A549 (cell line): ENCODE measurements around the gene PUM1. TPM values are rescaled to one million over a fixed set of nuclear protein-coding genes. Genes with fewer than 3 reads are reported as not detected.

Source experiments
- ATAC-seq, 2 experiments: fragments of 200-7000 bp in 1 of 2; fragments of >200 bp in 1 of 2; cut with Nextera tagmentation in 1 of 2; cut with Tn5 transposase in 1 of 2; 3 replicates each; pipeline versions ENCODE4 v1.8.0 to v1.9.1; 2018 to 2020; ENCODE audit warnings: mild to moderate bottlenecking in 1 of 2, moderate library complexity in 1 of 2
- CTCF ChIA-PET: fragments of 300-600 bp; sonication (Branson Sonifier 250); formaldehyde crosslinking; extraction: SDS; loops from one replicate; lab custom pipeline; 2021; ENCODE audit warnings: antibody characterized with exemption, inconsistent platforms; lab: Yijun Ruan, JAX
- POLR2A ChIA-PET: fragments of 350-600 bp; formaldehyde crosslinking; extraction: SDS; loops from one replicate; lab custom pipeline; 2021; ENCODE audit warnings: antibody characterized with exemption, inconsistent platforms; lab: Yijun Ruan, JAX
- DNase-seq, 2 experiments: peaks; one replicate each; pipeline versions ENCODE4 v3.0.0 to v3.0.0-alpha.2; 2011 to 2016; ENCODE audit warnings: low read depth in 1 of 2, low spot score in 1 of 2
- FAIRE-seq: peaks from 2 replicates; lab custom pipeline; 2011; peaks lifted over from hg19 to GRCh38; lab: Jason Lieb, UNC
- H3K27ac ChIP-seq, 2 experiments: fragments of >200 bp; sonication (Bioruptor Twin); formaldehyde crosslinking; 3 replicates each; pipeline ENCODE4 v1.5.1; 2016 to 2017
- H3K4me1 ChIP-seq: fragments of >200 bp; sonication (Bioruptor Twin); formaldehyde crosslinking; 3 replicates; pipeline ENCODE4 v1.6.1; 2016
- H3K4me2 ChIP-seq: fragments of >200 bp; sonication (Bioruptor Twin); formaldehyde crosslinking; 3 replicates; pipeline ENCODE4 v1.6.1; 2016
- H3K4me3 ChIP-seq: fragments of >200 bp; sonication (Bioruptor Twin); formaldehyde crosslinking; 3 replicates; pipeline ENCODE4 v1.5.1; 2016
- H3K9me3 ChIP-seq: fragments of >200 bp; sonication (Bioruptor Twin); formaldehyde crosslinking; 3 replicates; pipeline ENCODE4 v1.6.1; 2016
- ATOH8 ChIP-seq: fragments of 250-450 bp; sonication (Bioruptor Pico); IDR thresholded peaks from 2 replicates; pipeline ENCODE4 v1.5.0; 2020; ENCODE audit warnings: low read depth, mild to moderate bottlenecking, moderate library complexity
- BHLHE40 ChIP-seq: IDR thresholded peaks from 2 replicates; pipeline ENCODE4 v1.6.1; 2012; ENCODE audit warnings: low read depth, low read length, inconsistent platforms
- CEBPB ChIP-seq, 2 experiments: fragments of >200 bp in 1 of 2; sonication (Bioruptor Twin) in 1 of 2; formaldehyde crosslinking in 1 of 2; IDR thresholded peaks; 2 replicates each; pipeline ENCODE4 v1.6.1; 2012 to 2016
- CHD2 ChIP-seq: fragments of 150-350 bp; IDR thresholded peaks from 2 replicates; pipeline ENCODE4 v1.6.1; 2014; ENCODE audit warnings: low read length; ENCODE audit not compliant: partially characterized antibody
- E2F6 ChIP-seq: IDR thresholded peaks from 2 replicates; pipeline ENCODE4 v1.6.1; 2012; ENCODE audit warnings: low read depth, borderline replicate concordance
- EHF ChIP-seq: fragments of 250-450 bp; sonication (Bioruptor Pico); IDR thresholded peaks from 2 replicates; pipeline ENCODE4 v1.5.0; 2020; ENCODE audit warnings: mild to moderate bottlenecking
- EHMT2 ChIP-seq: fragments of 200-600 bp; sonication (generic); IDR thresholded peaks from 2 replicates; pipeline ENCODE4 v1.6.1; 2016; ENCODE audit warnings: antibody characterized with exemption, low read depth, mild to moderate bottlenecking, moderate library complexity
- EP300 ChIP-seq, 2 experiments: fragments of >200 bp; sonication (Bioruptor Twin); formaldehyde crosslinking; IDR thresholded peaks; 2 replicates in 1 of 2; 3 replicates in 1 of 2; pipeline ENCODE4 v1.6.1; 2016 to 2017
- FOSB ChIP-seq: fragments of 250-450 bp; sonication (Bioruptor Pico); IDR thresholded peaks from 2 replicates; pipeline ENCODE4 v1.5.0; 2020; ENCODE audit warnings: mild to moderate bottlenecking, moderate library complexity
- FOXS1 ChIP-seq: fragments of 250-450 bp; sonication (Bioruptor Pico); IDR thresholded peaks from 2 replicates; pipeline ENCODE4 v1.5.0; 2020; ENCODE audit warnings: mild to moderate bottlenecking, moderate library complexity
- GATA3 ChIP-seq: IDR thresholded peaks from 2 replicates; pipeline ENCODE4 v1.6.1; 2012; ENCODE audit warnings: borderline replicate concordance
- HEYL ChIP-seq: fragments of 250-450 bp; sonication (Bioruptor Pico); IDR thresholded peaks from 2 replicates; pipeline ENCODE4 v1.8.0; 2021; ENCODE audit warnings: mild to moderate bottlenecking, moderate library complexity
- HOXB5 ChIP-seq: fragments of 250-450 bp; sonication (Bioruptor Pico); IDR thresholded peaks from 2 replicates; pipeline ENCODE4 v1.5.0; 2020; ENCODE audit warnings: mild to moderate bottlenecking, moderate library complexity
- JUN ChIP-seq, 2 experiments: fragments of >200 bp; sonication (Bioruptor Twin); formaldehyde crosslinking; IDR thresholded peaks; 2 replicates in 1 of 2; 3 replicates in 1 of 2; pipeline ENCODE4 v1.6.1; 2016 to 2017
- JUNB ChIP-seq: fragments of >200 bp; sonication (Bioruptor Twin); formaldehyde crosslinking; IDR thresholded peaks from 2 replicates; pipeline ENCODE4 v1.6.1; 2016
- KDM5A ChIP-seq: fragments of 200-600 bp; sonication (generic); IDR thresholded peaks from 2 replicates; pipeline ENCODE4 v1.6.1; 2016; ENCODE audit warnings: antibody characterized with exemption, mild to moderate bottlenecking
- MAFK ChIP-seq: fragments of 450-650 bp; IDR thresholded peaks from 2 replicates; pipeline ENCODE4 v1.6.1; 2014; ENCODE audit not compliant: partially characterized antibody
- NFE2L2 ChIP-seq: fragments of 150-350 bp; conservative IDR thresholded peaks from 2 replicates; pipeline ENCODE4 v1.6.1; 2014; ENCODE audit warnings: low read length
- RARB ChIP-seq: fragments of 250-450 bp; sonication (Bioruptor Pico); IDR thresholded peaks from 2 replicates; pipeline ENCODE4 v1.8.0; 2021; ENCODE audit warnings: mild to moderate bottlenecking, moderate library complexity
- RFX5 ChIP-seq: fragments of 450-650 bp; IDR thresholded peaks from 2 replicates; pipeline ENCODE4 v1.7.1; 2014; ENCODE audit warnings: antibody characterized with exemption, mild to moderate bottlenecking, moderate library complexity
- SMC3 ChIP-seq: fragments of >200 bp; sonication (Bioruptor Twin); formaldehyde crosslinking; IDR thresholded peaks from 3 replicates; pipeline ENCODE4 v1.6.1; 2018; ENCODE audit warnings: inconsistent platforms
- ZC3H11A ChIP-seq: fragments of 450-650 bp; IDR thresholded peaks from 2 replicates; pipeline ENCODE4 v1.6.1; 2014; ENCODE audit warnings: antibody characterized with exemption, mild to moderate bottlenecking
- ZNF302 ChIP-seq: fragments of 250-450 bp; sonication (Bioruptor Pico); IDR thresholded peaks from 2 replicates; pipeline ENCODE4 v1.9.0; 2021; ENCODE audit warnings: inconsistent platforms, mild to moderate bottlenecking, moderate library complexity
- ZSCAN20 ChIP-seq: fragments of 250-450 bp; sonication (Bioruptor Pico); IDR thresholded peaks from 2 replicates; pipeline ENCODE4 v1.8.0; 2022; ENCODE audit warnings: mild to moderate bottlenecking, moderate library complexity
- WGBS: methylation state at CpG from one replicate; pipeline ENCODE4 v1.1.6; 2017; ENCODE audit errors: missing lambda C conversion rate; 5-methylcytosine and 5-hydroxymethylcytosine counted together
- polyA plus RNA-seq, 4 experiments: library from polyadenylated mRNA; depleted of rRNA in 3 of 4; stranded (reverse); fragments of >200 nt; fragmentation: RNase III in 1 of 4; extraction: RNeasy Plus Mini Kit Qiagen cat#74134 plus additional on column Dnase treatment in 1 of 4; gene quantifications; 2 replicates in 3 of 4; 3 replicates in 1 of 4; pipeline ENCODE4 v1.2.3, GENCODE V29; 2011 to 2017
- TF ChIP-seq, protein P1 (sequence below): fragments of >200 bp; sonication (Bioruptor Twin); formaldehyde crosslinking; IDR thresholded peaks from 3 replicates; pipeline ENCODE4 v1.5.1; 2016
- TF ChIP-seq, protein P2 (sequence below): fragments of 450-650 bp; IDR thresholded peaks from 2 replicates; pipeline ENCODE4 v1.6.1; 2014; ENCODE audit warnings: antibody characterized with exemption
- TF ChIP-seq, protein P3 (sequence below): fragments of 250-450 bp; sonication (Bioruptor Pico); IDR thresholded peaks from 2 replicates; pipeline ENCODE4 v1.5.0; 2021; ENCODE audit warnings: mild to moderate bottlenecking, moderate library complexity, borderline replicate concordance

PUM1 gene
- polyA plus RNA-seq, 2 of the 4 experiments (the other 2 are of a cell fraction) = 30.2 to 55.3 TPM

- WGBS = 83% methylated on average over 2 of the region's 3 CpGs
- ChIA-PET POLR2A (no interaction called here), CTCF (no interaction called here)
- Histone ChIP-seq H3K4me1 (peaks cover 51% of the 10 kb centered on the region; the same call in 2 of the 3 replicates), H3K27ac (no peak overlapping the region), H3K9me3 (no peaks in the 10 kb centered on the region), H3K4me2 (no peak overlapping the region), H3K4me3 (no peak overlapping the region)
- TF ChIP-seq EHF (CRISPR knock-in tag) (no peak), FOXS1 (no peak), RFX5 (no peak), ATOH8 (CRISPR knock-in tag) (no peak), HOXB5 (no peak), FOSB (no peak), JUN (IDR thresholded peaks at IDR 0.05) (no peak), CHD2 (no peak), E2F6 (no peak), KDM5A (no peak), JUNB (no peak), EP300 (IDR thresholded peaks at IDR 0.05) (no peak), RARB (CRISPR knock-in tag) (no peak), SMC3 (no peak)
- ATAC-seq (no peak), FAIRE-seq (no peak), DNase-seq (no peak)
These were observed 37.6 kb downstream of the PUM1 start for GRCh38 chr1:31027693-31028526.

- no peak overlapping the region for H3K27ac ChIP-seq
- H3K4me3 ChIP-seq = no peak overlapping the region
- DNase-seq = no peak
- H3K4me1 ChIP-seq = peaks cover 42% of the 10 kb centered on the region; the same call in 2 of the 3 replicates
- no peak overlapping the region for H3K4me2 ChIP-seq
- ChIA-PET POLR2A (interaction anchor here (0.8 kb wide), 1 partner anchor 18 kb away, joined by 3 read pairs; no protein-coding TSS in a partner anchor), CTCF (no interaction called here)
- FAIRE-seq = no peak
- TF ChIP-seq ZC3H11A (no peak), MAFK (no peak), CEBPB (IDR thresholded peaks at IDR 0.05) (no peak), ZNF302 (CRISPR knock-in tag) (no peak), NFE2L2 (no peak), HEYL (no peak), FOSB (no peak), ATOH8 (CRISPR knock-in tag) (no peak), EHMT2 (no peak), EP300 (IDR thresholded peaks at IDR 0.05) (no peak), BHLHE40 (no peak), ZSCAN20 (CRISPR knock-in tag) (no peak), GATA3 (no peak), RARB (CRISPR knock-in tag) (no peak)
- TF ChIP-seq, protein P1, sequence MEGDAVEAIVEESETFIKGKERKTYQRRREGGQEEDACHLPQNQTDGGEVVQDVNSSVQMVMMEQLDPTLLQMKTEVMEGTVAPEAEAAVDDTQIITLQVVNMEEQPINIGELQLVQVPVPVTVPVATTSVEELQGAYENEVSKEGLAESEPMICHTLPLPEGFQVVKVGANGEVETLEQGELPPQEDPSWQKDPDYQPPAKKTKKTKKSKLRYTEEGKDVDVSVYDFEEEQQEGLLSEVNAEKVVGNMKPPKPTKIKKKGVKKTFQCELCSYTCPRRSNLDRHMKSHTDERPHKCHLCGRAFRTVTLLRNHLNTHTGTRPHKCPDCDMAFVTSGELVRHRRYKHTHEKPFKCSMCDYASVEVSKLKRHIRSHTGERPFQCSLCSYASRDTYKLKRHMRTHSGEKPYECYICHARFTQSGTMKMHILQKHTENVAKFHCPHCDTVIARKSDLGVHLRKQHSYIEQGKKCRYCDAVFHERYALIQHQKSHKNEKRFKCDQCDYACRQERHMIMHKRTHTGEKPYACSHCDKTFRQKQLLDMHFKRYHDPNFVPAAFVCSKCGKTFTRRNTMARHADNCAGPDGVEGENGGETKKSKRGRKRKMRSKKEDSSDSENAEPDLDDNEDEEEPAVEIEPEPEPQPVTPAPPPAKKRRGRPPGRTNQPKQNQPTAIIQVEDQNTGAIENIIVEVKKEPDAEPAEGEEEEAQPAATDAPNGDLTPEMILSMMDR = no peak
- TF ChIP-seq, protein P2, sequence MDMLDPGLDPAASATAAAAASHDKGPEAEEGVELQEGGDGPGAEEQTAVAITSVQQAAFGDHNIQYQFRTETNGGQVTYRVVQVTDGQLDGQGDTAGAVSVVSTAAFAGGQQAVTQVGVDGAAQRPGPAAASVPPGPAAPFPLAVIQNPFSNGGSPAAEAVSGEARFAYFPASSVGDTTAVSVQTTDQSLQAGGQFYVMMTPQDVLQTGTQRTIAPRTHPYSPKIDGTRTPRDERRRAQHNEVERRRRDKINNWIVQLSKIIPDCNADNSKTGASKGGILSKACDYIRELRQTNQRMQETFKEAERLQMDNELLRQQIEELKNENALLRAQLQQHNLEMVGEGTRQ = no peak
- TF ChIP-seq, protein P3, sequence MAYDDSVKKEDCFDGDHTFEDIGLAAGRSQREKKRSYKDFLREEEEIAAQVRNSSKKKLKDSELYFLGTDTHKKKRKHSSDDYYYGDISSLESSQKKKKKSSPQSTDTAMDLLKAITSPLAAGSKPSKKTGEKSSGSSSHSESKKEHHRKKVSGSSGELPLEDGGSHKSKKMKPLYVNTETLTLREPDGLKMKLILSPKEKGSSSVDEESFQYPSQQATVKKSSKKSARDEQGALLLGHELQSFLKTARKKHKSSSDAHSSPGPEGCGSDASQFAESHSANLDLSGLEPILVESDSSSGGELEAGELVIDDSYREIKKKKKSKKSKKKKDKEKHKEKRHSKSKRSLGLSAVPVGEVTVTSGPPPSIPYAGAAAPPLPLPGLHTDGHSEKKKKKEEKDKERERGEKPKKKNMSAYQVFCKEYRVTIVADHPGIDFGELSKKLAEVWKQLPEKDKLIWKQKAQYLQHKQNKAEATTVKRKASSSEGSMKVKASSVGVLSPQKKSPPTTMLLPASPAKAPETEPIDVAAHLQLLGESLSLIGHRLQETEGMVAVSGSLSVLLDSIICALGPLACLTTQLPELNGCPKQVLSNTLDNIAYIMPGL (CRISPR knock-in tag) = no peak
- TF ChIP-seq, all 56 proteins: peak for 0
- no peak for ATAC-seq
- WGBS = 72% methylated on average over 2 of the region's 2 CpGs
- H3K9me3 ChIP-seq = no peaks in the 10 kb centered on the region
These were observed 43.3 kb downstream of the PUM1 start for GRCh38 chr1:31022259-31022658.
